NT2/D1 (cell line): ENCODE measurements around the gene SCD5.

Experiments used
- SUZ12 ChIP-seq: IDR thresholded peaks from 2 replicates; pipeline ENCODE4 v1.6.1; 2011; ENCODE audit not compliant: insufficient read length, insufficient read depth; ENCODE audit errors: extremely low read depth
- ZNF274 ChIP-seq: IDR thresholded peaks from 2 replicates; pipeline ENCODE4 v1.6.1; 2011; ENCODE audit warnings: mild to moderate bottlenecking, low read depth, low read length

GRCh38 chr4:82710197-82710929, 88.2 kb downstream of the SCD5 start:
- TF ChIP-seq SUZ12: no peak
- no peak for TF ChIP-seq ZNF274
